Smooth muscle cell (in vitro differentiated cells): ENCODE data around the gene GREB1. TPM values are rescaled to one million over a fixed set of nuclear protein-coding genes. Genes with fewer than 3 reads are reported as not detected.

Experiments
- DNase-seq: peaks from one replicate; lab custom pipeline; 2025; ENCODE audit not compliant: unreplicated experiment; lab: John Stamatoyannopoulos, UW
- H2AFZ ChIP-seq: fragments of 200-600 bp; sonication (generic); 2 replicates; pipeline ENCODE4 v1.6.0; 2016; ENCODE audit warnings: antibody characterized with exemption, low read depth, mild to moderate bottlenecking
- H3F3A ChIP-seq: fragments of 200-600 bp; sonication (generic); 2 replicates; pipeline ENCODE4 v1.6.0; 2017; ENCODE audit warnings: antibody characterized with exemption, low read depth
- H3K27ac ChIP-seq: fragments of 200-600 bp; sonication (generic); 2 replicates; pipeline ENCODE4 v1.5.1; 2016; ENCODE audit warnings: low read depth, mild to moderate bottlenecking
- H3K27me3 ChIP-seq: fragments of 200-600 bp; sonication (generic); 2 replicates; pipeline ENCODE4 v1.6.1; 2016; ENCODE audit warnings: low read depth, mild to moderate bottlenecking
- H3K36me3 ChIP-seq: fragments of 200-600 bp; sonication (generic); 2 replicates; pipeline ENCODE4 v1.5.1; 2016; ENCODE audit warnings: low read depth
- H3K4me1 ChIP-seq: fragments of 200-600 bp; sonication (generic); 2 replicates; pipeline ENCODE4 v1.5.1; 2016; ENCODE audit warnings: low read depth
- H3K4me2 ChIP-seq: fragments of 200-600 bp; sonication (generic); 2 replicates; pipeline ENCODE4 v1.6.0; 2016; ENCODE audit warnings: mild to moderate bottlenecking
- H3K4me3 ChIP-seq: fragments of 200-600 bp; sonication (generic); 2 replicates; pipeline ENCODE4 v1.5.1; 2016; ENCODE audit warnings: mild to moderate bottlenecking
- H3K79me2 ChIP-seq: fragments of 200-600 bp; sonication (generic); 2 replicates; pipeline ENCODE4 v1.6.0; 2016; ENCODE audit warnings: low read depth, mild to moderate bottlenecking
- H3K9ac ChIP-seq: fragments of 200-600 bp; sonication (generic); 2 replicates; pipeline ENCODE4 v1.6.0; 2016; ENCODE audit warnings: low read depth
- H3K9me3 ChIP-seq: fragments of 200-600 bp; sonication (generic); replicated peaks from 2 replicates; pipeline ENCODE4 v1.5.1; 2016; ENCODE audit warnings: low read depth
- H4K20me1 ChIP-seq: fragments of 200-600 bp; sonication (generic); 2 replicates; pipeline ENCODE4 v1.6.0; 2016; ENCODE audit warnings: low read depth
- WGBS: methylation state at CpG from one replicate; pipeline ENCODE4 v1.1.7; 2016; ENCODE audit warnings: low lambda C conversion rate; 5-methylcytosine and 5-hydroxymethylcytosine counted together
- polyA plus RNA-seq: library from polyadenylated mRNA; unstranded; fragments of >200 nt; fragmentation: Nextera tagmentation; extraction: Ambion mirVana; gene quantifications from 2 replicates; pipeline ENCODE4 v1.2.1, GENCODE V29; 2016
- total RNA-seq: library from RNA; depleted of rRNA; stranded (reverse); fragments of >200 nt; gene quantifications from 2 replicates; pipeline ENCODE4 v1.2.3, GENCODE V29; 2014
- TF ChIP-seq, protein P1 (sequence below): fragments of 200-600 bp; sonication (generic); IDR thresholded peaks from 2 replicates; pipeline ENCODE4 v1.5.1; 2017; ENCODE audit warnings: borderline replicate concordance, mild to moderate bottlenecking, antibody characterized with exemption; ENCODE audit not compliant: insufficient read depth, poor library complexity, severe bottlenecking

GREB1 gene
- total and polyA plus RNA-seq, 2 experiments from 2014 or later, result 1.7 to 4.3 TPM

- no peaks in the 10 kb centered on the region for H4K20me1 ChIP-seq
- no peaks in the 10 kb centered on the region for H3F3A ChIP-seq
- H3K4me1 ChIP-seq, result no peaks in the 10 kb centered on the region
- H2AFZ ChIP-seq, result no peak overlapping the region
- DNase-seq, result no peak
- no peak overlapping the region for H3K9ac ChIP-seq
- H3K36me3 ChIP-seq, result no peaks in the 10 kb centered on the region
- H3K4me3 ChIP-seq, result no peak overlapping the region
- TF ChIP-seq, protein P1, sequence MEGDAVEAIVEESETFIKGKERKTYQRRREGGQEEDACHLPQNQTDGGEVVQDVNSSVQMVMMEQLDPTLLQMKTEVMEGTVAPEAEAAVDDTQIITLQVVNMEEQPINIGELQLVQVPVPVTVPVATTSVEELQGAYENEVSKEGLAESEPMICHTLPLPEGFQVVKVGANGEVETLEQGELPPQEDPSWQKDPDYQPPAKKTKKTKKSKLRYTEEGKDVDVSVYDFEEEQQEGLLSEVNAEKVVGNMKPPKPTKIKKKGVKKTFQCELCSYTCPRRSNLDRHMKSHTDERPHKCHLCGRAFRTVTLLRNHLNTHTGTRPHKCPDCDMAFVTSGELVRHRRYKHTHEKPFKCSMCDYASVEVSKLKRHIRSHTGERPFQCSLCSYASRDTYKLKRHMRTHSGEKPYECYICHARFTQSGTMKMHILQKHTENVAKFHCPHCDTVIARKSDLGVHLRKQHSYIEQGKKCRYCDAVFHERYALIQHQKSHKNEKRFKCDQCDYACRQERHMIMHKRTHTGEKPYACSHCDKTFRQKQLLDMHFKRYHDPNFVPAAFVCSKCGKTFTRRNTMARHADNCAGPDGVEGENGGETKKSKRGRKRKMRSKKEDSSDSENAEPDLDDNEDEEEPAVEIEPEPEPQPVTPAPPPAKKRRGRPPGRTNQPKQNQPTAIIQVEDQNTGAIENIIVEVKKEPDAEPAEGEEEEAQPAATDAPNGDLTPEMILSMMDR, result no peak
- WGBS, result 96% methylated on average over 27 of the region's 27 CpGs
- no peaks in the 10 kb centered on the region for H3K79me2 ChIP-seq
- no peaks in the 10 kb centered on the region for H3K9me3 ChIP-seq
- no peak overlapping the region for H3K4me2 ChIP-seq
- no peak overlapping the region for H3K27ac ChIP-seq
- no peaks in the 10 kb centered on the region for H3K27me3 ChIP-seq
These were observed 106.3 kb downstream of the GREB1 start for GRCh38 chr2:11640132-11640531.

DNA sequence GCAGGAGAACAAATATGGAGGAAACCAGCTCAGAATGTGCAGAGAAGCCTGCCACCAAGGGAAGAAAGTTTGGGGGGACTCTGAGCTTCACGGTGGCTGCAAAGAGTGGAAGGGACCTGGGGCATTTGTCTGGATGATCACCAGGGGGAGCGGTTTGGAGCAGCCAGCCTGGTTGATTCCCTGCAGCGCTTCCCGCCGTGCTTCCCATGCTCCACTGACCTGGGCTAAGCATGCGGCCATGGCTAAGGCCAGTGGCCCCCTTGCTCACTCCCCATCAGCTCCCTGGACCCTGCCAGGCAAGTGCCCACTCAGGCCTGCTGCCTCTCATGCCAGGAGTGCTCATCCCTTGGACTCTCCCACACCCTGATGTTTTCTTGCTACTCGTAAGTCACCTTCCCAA is 109.1 kb downstream of the GREB1 start:
- H4K20me1 ChIP-seq, result no peaks in the 10 kb centered on the region
- H2AFZ ChIP-seq, result no peak overlapping the region
- H3K79me2 ChIP-seq, result no peaks in the 10 kb centered on the region
- peaks cover 2% of the 10 kb centered on the region for H3F3A ChIP-seq
- H3K4me2 ChIP-seq, result no peak overlapping the region
- no peaks in the 10 kb centered on the region for H3K4me1 ChIP-seq
- no peaks in the 10 kb centered on the region for H3K27me3 ChIP-seq
- no peak overlapping the region for H3K27ac ChIP-seq
- H3K9ac ChIP-seq, result no peak overlapping the region
- WGBS, result 89% methylated on average over 7 of the region's 7 CpGs
- H3K9me3 ChIP-seq, result no peaks in the 10 kb centered on the region
- no peak for DNase-seq
- H3K4me3 ChIP-seq, result no peak overlapping the region
- TF ChIP-seq, protein P1, result no peak
- H3K36me3 ChIP-seq, result no peaks in the 10 kb centered on the region

DNA sequence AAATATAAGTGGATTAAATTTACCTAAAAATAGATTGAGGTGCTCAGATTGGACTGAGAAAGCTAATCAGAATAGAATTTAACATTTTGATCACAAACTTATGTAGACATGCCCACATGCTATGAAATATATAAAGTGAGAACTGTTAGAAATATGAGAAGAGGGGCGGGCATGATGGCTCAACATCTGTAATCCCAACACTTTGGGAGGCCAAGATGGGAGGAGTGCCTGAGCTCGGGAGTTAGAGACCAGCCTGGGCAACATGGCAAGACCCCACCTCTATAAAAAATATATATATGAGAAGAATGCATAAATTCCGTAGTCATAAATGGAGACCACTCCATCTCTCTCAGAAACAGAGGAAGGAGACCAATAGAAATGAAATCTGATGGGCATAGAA is 110.4 kb downstream of the GREB1 start:
- Histone ChIP-seq H4K20me1 (no peaks in the 10 kb centered on the region), H3F3A (peaks cover 6% of the 10 kb centered on the region), H3K9ac (no peak overlapping the region), H3K79me2 (no peaks in the 10 kb centered on the region), H3K9me3 (no peaks in the 10 kb centered on the region), H2AFZ (no peak overlapping the region), H3K4me2 (no peak overlapping the region), H3K4me3 (no peak overlapping the region), H3K4me1 (no peaks in the 10 kb centered on the region), H3K36me3 (no peaks in the 10 kb centered on the region), H3K27me3 (no peaks in the 10 kb centered on the region), H3K27ac (no peak overlapping the region)
- WGBS, result 95% methylated on average over 3 of the region's 3 CpGs
- TF ChIP-seq, protein P1, result no peak
- no peak for DNase-seq

DNA sequence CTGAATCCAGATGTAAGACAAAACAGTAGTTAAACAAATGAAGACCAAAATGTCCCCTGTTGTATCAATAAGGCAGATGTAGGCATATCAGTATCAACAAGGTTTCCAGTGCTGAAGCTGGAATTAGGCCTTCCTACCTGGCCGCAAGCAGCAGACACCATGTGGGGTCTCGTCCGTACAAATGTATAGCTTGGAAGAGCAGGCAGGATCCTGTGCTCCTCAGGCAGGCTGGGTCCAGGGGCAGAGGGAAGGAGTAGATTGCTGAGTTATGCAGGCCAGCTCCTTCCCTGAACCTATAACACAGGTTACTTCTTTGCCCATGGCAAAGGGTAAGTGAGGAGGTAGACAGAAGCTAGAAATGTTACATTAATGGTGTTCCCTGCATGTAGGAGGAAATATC is 112.7 kb downstream of the GREB1 start:
- 93% methylated on average over 3 of the region's 3 CpGs for WGBS
- DNase-seq, result no peak
- Histone ChIP-seq H4K20me1 (no peaks in the 10 kb centered on the region), H3K27ac (no peak overlapping the region), H2AFZ (no peak overlapping the region), H3K9ac (no peak overlapping the region), H3K4me3 (no peak overlapping the region), H3K79me2 (no peaks in the 10 kb centered on the region), H3F3A (peaks cover 6% of the 10 kb centered on the region), H3K27me3 (no peaks in the 10 kb centered on the region), H3K9me3 (no peaks in the 10 kb centered on the region), H3K4me2 (no peak overlapping the region), H3K36me3 (no peaks in the 10 kb centered on the region), H3K4me1 (no peaks in the 10 kb centered on the region)
- TF ChIP-seq, protein P1, result no peak
